Measurements from ENCODE around the gene TMOD3.

GRCh38 chr15:51864408-51865056 lies 35.1 kb downstream of the TMOD3 start:
- TF ChIP-seq, protein P1, sequence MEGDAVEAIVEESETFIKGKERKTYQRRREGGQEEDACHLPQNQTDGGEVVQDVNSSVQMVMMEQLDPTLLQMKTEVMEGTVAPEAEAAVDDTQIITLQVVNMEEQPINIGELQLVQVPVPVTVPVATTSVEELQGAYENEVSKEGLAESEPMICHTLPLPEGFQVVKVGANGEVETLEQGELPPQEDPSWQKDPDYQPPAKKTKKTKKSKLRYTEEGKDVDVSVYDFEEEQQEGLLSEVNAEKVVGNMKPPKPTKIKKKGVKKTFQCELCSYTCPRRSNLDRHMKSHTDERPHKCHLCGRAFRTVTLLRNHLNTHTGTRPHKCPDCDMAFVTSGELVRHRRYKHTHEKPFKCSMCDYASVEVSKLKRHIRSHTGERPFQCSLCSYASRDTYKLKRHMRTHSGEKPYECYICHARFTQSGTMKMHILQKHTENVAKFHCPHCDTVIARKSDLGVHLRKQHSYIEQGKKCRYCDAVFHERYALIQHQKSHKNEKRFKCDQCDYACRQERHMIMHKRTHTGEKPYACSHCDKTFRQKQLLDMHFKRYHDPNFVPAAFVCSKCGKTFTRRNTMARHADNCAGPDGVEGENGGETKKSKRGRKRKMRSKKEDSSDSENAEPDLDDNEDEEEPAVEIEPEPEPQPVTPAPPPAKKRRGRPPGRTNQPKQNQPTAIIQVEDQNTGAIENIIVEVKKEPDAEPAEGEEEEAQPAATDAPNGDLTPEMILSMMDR (IDR thresholded peaks at IDR 0.05; ENCODE audit: low read depth, low read length, missing input control), result no peak
- TF ChIP-seq RAD21 (IDR thresholded peaks at IDR 0.05) (no peak), MAX (IDR thresholded peaks at IDR 0.05) (no peak), TAF1 (conservative IDR thresholded peaks at IDR 0.05) (no peak), REST (IDR thresholded peaks at IDR 0.05) (no peak)
- TF ChIP-seq, protein P2, sequence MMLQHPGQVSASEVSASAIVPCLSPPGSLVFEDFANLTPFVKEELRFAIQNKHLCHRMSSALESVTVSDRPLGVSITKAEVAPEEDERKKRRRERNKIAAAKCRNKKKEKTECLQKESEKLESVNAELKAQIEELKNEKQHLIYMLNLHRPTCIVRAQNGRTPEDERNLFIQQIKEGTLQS (IDR thresholded peaks at IDR 0.05), result no peak

Data from liver (tissue), 3 donors.